Hematopoietic multipotent progenitor cell treated with erythropoietin and hydrocortisone succinate and interleukin-3 and kit ligand, for 15 days (in vitro differentiated cells): ENCODE data around the gene ZNF189.
A peak's percentile ranks its signal among the peaks of the same experiment; 100 is the strongest.

Experiments used
- DNase-seq: peaks from one replicate; pipeline ENCODE4 v3.0.0-alpha.2; 2015; ENCODE audit warnings: low spot score

The ZNF189 gene

DNA sequence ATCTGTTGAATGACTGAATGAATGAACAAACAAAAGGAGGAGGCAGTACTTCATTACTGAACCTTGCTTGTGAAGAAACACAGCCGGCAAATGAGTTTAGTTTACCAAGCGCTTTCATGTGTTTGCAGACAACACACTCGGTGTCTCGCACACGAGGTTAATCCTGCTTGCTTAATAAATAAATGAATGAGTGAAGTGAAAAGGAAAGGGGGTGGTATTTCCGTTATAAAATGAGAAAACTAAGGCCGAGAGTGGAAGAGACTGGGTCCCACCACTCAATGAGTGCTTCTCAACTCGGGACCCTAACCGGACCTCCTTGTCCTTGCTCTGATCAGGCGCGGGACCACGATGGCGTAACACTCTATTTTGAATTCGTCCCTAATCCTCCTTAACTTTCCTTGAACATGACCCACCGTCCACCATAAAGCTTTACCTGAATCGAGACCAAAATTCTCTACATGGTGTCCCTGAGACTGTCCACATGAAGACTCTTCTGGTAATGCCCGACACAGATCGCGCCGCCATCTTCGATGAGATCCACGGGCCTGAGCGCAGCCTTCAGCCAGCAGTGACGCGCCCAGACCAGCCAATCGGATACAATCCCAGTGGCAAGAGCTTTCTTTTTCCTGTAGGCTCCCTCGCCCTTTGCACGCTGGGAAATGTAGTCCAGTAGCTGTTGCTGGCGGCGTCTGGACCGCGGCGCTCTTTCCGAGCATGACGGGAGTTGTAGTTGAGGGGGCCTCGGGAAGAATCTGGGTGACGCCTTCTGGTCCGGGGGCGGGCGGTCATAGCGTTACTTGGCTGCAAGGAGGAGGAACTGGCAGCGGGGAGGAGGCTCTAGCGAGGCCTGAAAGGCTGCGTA lies at the start of gene ZNF189, which contains the start of gene MRPL50:
TSS of gene ZNF189 (plus strand) at position 784 of the 862 bp plus-strand sequence. CDS start 306 bp downstream, outside the sequence.
TSS of gene MRPL50 (minus strand) at position 551 of the 862 bp plus-strand sequence. CDS start at position 525, 26 bp downstream.
- DNase-seq = peak; percentile 99

DNA sequence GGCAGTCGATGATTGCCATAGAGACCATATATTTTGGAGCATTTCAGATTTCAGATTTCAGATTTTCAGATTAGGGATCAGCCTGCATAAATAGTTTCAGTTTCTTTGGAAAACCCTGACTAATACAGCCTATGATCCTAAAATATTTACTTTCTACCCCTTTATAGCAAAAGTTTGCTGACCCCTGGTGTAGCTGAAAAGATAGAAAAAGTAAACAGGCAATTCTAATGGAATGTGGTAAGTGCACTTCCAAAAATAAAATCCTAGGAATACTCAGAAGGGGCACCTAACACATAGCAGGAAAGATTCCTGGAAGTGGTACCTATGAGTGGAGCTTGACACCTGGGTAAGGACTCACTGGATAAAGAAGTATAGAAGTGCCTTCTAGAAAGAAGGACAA lies 48.4 kb upstream of the ZNF189 start:
- DNase-seq = no peak

DNA sequence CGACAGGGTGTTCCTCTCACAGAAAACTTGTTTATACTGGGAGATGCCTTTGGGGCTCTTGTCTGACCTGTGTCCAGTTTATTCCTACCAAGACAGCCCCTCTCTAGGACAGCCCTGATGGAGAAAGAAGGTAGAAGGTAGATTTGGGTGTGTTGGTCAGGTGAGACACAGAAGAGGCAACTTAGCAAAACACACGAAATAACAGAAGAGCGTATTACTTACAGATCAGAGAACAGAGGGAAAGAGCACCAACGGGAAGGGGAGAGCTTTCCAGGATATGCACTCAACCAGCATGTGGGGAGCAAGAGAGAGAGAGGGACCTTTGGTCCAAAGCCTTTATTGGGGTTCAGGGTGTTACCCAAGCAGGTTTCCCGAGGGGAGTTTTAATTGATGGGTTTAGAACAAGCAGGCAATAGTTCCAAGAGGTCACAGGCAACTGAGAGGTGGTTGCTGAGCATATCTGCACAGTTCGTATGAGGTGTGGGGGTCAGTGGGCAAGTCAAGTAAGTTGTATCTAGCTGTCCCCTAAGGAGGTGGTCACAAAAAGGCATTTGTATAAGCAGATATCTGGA lies 45.7 kb upstream of the ZNF189 start:
- DNase-seq = no peak

DNA sequence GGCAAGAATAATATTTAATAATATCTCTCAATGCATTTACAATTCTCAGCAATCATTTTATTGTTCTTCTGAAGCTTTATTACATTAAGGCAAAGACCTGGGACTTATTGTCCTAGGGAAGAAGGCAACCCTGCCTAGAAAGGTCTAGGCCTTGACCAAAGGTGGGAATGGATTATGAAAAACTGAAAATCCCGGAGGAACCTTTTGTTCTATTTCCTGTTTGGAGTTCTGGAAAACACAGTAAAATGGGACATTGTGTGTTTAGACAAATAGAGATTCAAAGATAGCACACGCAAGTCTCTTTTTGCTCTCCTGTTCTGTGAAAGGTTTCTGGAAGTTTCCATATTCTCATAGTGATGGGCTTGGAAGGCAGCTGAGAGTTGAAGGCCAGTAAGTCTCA lies 45.0 kb upstream of the ZNF189 start:
- DNase-seq = no peak

DNA sequence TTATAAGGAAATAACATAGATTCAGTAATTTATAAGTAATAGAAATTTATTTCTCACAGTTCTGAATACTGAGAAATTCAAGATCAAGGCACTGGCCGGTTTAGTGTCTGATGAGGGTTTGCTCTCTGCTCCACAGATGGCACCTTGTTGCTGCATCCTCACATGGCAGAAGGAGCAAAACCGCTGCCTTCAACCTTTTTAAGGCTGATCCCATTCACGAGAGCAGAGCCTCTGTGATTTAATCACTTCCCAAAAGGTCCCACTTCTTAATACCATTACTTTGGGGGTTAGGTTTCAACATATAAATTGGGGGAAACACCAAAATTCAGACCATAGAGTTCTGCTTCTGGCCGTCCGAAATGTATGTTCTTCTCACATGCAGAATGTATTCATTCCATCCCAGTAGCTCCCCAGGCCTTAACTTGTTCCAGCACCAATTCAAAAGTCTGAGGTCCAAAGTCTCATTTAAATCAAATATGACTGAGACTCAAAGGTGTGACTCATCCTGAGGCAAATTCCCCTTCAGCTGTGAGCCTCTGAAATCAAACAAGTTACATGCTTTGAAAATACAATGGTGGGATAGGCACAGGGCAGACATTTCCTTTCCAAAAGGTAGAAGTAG lies 44.4 kb upstream of the ZNF189 start:
- no peak for DNase-seq

DNA sequence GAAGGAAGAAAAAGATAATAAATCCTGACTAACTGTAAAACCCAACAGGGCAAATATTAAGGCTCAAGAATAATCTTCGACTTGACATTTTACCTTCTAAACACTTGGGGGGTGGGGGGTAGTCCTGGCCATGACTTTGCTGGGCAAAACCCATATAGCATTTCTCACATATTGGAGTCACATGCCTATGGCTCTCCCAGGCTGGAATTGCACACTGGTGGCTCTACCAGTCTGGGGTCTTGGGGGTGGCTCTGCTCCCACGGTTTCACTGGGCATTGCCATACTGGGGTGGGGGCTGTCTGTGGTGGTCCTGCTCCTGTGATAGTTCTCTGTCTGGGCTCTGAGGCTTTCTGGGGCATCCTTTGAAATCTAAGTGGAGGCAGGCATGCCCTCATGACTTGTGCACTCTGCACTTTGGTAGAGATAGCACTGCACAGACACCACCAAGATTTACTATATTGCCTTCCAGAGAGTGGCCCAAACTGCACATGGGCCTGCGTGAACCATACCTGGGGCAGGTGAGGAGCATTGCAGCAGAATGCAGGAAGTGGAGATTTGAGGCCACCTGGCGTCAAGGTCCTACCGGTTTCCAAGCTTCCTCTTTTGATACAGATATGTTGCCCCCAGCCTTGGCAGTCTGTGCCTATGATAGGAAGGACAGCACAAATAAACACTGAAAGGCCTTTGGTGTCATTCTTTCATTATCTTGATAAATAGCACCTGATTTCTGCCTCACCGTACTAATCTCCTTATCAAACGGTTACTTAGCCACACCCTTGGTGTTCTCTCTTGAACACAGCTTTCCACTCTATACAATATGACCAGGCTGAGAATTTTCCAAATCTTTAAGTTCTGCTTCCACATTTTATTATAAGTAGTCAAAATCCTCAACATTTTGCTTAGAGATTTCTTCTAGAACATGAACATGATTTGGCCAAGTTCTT lies 43.6 kb upstream of the ZNF189 start:
- DNase-seq = no peak

DNA sequence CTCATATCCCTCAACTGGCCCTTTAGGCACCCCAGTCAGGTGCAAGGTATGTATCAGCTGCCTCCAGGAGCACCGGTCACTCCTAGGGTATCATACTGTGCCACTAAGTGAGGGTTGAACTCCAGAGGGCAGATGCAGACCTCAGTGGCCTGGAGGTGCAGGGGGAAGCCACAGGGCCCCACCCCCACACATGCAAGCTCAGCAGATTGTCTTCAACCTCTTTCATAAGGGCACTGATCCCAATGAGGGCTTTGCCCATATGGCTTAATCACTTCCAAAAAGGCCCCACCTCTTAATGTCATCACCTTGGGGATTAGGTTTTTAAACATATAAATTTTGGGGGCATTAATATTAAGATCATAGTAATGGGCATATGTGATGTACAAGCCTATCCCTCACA lies 42.0 kb upstream of the ZNF189 start:
- no peak for DNase-seq

DNA sequence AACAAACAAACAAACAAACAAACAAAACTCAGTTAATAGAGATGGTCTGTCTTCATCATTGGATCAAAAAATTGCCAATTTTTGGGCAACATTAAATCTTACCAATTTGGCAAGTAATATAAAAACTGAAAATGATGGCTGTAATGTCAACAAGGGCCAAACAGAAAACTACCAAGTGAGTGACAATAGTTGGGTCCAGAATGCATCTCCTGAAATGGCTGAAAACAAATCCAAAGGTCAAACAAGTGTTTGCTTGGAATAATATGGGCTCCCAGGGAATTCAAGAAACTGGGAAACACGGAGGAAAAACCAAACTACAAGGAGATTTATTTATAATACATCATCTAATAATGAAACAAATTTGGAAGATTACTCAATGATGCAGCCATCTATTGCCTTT lies 39.0 kb upstream of the ZNF189 start:
- DNase-seq = no peak

DNA sequence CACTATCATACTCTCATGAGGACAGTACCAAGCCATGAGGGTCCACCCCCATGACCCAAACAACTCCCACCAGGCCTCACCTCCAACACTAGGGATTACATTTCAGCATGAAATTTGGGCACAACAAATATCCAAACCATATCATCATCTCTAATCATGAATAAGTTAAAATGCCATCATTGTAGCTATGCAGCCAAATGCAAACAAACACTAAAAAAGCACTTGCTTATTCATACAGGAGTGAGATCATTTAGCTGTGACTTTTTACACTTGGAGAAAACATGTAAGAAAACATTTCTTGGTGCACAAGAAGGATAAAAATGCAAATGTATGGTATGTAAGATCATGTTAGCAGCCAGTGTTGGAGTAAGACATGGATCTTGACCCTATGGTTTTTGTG lies 38.0 kb upstream of the ZNF189 start:
- no peak for DNase-seq

DNA sequence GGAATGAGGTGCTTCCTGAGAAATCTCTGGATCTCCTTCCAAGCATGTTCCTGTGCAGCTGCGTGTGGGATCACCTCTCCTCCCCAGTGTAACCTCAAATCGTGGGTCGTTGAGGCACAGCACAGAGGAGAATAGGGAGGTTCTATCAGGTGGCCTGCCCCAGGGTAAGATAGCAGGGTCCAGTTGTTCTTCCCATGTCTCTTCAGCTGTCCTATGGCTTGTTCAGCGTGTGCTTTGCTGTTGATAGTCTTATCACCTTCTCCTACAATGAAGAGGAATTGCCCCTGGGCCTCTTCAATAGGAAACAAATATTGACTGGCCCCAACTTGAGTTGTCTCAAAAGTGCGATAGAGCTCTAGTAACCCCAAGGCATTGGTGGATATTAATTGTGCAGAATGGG lies 36.2 kb upstream of the ZNF189 start:
- no peak for DNase-seq

DNA sequence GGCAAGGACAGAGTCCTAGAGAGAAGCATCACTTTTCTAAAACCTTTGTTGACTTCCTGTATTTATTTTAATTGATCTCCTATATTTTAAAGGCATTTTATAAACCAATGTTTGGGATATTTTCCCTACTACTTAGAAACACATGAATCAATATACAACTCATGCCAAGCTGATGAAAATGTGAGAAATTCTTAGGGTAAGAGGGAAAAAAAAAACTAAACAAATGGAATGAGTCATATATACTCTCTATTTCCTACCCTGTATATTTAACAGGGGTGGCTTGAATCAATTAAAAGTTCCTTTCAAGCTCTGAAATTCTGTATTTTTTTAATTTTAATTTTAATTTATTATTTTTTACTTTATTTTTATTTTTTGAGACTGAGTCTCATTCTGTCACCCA lies 33.5 kb upstream of the ZNF189 start:
- DNase-seq = no peak

DNA sequence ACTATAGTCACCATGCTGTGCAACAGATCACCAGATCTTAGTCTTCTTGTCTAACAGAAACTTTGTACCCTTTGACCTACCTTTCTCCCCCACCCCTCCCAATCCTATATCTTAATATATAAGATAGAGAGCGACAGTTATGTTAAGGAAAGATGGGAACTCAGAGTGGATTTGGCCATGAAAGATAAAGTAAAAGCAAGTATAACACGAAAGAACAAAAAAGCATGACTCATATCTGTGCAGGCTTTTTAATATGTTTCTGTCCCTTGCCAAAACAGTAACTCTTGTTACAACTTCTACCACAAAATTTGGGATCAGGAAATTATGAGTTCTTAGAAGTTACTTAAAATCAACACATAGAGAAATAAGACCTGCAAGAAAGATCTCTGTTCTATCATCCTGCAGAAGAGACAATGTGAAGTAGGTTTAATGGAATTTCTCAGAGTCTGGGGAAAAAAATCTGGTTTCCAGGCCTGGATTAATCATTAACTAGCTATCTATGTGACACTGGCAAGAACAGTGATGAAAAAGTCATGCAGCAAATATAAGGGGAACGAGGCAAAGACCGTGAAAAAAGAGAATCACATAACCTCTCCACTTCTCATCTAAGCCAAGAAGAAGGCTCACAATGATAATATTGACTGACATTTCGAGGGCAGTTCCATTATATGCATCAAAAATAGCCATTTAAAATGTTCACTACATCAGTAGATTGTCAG lies 32.5 kb upstream of the ZNF189 start:
- DNase-seq = no peak

DNA sequence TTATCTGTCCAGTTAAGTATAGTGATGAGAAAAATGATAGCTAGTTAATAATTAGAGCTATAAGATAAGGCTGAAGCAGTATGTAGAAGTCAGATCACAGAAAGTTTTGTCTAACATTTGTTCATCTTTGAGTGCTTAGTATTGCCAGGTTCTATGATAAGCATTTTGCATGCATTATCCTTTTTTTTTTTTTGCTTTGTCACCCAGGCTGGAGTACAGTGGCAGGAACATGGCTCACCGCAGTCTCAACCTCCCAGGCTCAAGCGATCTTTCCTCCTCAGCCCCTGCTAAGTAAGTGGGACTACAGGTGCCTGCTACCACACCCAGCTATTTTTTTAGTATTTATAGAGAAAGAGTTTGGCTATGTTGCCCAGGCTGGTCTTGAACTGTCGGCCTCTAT lies 31.3 kb upstream of the ZNF189 start:
- no peak for DNase-seq

DNA sequence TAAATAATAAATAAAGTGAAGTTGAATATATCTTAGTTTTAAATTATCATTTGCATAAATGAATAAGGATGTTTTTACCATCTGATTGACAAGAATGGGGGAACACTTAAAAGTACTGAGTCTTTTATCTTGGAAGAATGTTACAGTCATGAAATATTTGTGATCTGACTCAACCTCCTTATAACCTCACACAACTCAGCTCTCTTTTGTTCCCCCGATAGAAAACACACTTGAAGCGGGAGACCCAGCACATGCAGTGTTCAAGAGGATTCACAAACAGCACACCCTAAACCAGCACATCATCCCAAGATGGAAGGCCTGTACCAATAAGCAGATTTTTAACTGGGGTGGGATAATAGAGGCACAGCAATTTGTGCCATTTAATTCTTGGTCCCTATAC lies 29.4 kb upstream of the ZNF189 start:
- DNase-seq = no peak

DNA sequence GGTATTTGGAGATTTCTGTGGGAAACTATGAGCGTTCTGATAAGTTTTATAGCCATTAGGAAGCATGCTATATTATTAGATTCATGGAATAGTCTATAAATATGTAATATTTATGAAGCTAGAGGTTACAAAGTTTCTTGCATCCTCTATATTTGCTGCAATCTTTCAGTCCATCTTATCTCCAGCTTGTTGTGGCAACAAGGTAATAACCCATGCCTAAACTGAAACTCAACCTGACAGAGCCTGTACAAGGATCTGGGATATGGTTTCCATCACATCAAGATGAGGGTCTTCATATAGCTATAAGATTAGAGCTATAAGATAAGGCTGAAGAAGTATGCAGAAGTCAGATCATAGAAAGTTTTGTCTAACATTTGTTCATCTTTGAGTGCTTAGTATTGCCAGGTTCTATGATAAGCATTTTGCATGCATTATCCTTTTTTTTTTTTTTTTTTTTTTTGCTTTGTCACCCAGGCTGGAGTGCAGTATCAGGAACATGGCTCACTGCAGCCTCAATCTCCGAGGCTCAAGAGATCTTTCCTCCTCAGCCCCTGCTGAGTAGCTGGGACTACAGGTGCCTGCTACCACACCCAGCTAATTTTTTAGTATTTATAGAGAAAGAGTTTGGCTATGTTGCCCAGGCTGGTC lies 28.6 kb upstream of the ZNF189 start:
- no peak for DNase-seq

DNA sequence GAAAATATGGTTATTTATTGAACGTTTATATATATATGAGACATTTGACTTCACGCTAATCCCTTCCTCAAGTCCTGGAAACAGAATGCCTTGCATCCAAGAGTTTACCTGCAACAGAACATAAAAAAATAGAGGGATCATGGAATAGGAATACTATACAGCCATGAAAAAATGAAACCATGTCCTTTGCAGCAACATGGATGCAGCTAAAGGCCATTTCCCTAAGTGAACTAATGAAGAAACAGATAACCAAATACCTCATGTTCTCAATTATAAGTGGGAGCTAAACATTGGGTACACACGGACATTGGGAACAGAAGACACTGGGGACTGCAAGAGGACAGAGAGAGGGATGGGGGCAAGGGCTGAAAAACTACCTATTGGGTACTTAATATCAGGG lies 26.8 kb upstream of the ZNF189 start:
- DNase-seq = no peak

DNA sequence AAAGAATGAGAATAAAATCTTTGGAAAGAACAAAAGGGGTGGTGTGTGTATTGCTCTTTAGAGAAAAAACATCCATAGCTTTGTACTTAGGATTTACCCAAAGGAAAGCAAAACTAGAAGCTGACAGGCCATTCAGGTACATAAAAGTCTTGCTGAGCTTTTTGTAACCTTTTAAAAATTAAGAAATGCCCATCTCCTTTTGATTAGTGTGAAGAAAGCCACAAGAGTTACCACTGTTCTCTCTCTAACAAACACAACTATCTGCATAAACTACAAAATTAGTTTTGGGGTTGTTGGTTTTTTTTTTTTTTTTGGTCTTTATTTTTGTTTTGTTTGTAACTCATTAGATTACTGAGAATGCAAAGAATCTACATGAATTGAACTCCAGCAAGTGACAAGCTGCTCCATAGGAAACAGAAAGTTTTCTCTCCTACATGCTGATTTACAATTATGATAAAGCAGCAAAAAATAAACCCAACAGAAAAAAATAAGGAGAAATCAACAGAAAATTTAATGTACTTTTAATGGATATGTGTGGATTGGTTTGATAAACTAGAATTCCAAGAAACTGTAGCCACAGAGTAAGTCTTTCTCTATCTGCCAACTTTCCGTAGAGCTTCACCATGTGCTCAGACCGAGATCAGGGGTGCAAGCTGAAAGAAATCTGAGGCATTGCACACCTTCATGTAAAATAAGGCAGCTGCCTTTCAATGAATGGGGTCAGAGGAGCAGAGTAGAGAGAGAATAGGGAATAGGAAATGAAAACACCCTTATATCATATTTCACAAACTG lies 26.1 kb upstream of the ZNF189 start:
- DNase-seq = no peak

DNA sequence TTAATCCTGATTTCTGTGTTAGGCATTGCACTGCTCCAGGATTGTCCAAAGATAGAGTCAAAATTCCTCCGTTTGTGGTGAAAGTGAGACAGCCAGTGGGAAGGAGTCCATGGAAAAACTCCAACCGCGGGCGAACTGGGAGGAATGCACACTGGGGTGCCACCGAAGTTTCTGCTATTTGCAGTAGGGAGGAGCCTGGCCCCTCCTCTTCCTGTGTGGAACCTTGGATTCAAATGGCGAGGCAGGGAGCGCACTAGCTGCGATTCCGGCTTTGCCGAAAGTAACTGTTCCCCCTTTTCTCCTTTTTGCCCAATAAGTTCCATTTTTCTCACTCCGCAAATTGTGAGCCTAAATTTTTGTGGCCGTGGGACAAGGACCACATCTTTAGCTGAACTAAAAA lies 23.1 kb upstream of the ZNF189 start:
- DNase-seq = no peak

DNA sequence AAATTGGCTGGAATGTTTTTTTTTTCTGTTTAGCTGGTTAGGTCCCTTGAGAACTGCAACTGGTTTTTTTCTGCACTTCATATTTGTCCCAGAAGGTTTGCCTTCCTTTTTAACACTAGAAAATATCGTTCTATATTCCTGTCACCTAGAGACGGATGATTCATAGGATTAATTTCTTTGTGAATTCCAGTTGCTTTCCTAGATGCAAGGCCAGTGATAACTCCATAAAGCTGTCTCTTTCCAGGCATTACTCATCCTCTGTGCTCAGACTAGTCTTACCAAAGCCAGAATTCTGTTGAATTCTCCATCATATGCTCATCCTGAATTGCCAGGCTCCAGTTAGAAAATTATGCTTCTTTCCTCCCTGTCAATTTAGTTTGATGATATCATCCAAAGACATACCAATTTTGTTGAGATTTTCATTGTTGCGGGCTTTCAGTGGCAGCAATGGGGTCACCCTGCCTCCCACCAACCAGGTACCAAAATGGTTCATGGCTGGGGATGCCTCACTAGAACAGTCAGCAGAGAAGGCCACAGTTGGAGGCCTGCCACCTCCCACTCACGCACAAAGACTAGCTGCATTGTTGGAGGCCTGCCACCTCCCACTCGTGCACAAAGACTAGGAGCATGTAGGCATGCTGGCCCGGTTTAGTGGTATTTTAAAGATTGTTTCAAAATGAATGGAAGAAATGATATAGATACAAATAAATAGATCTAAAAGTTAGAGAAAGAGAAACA lies 22.4 kb upstream of the ZNF189 start:
- no peak for DNase-seq
